ENCODE results near the gene SESN3.

SESN3 gene

GRCh38 chr11:95115597-95115996, 115.4 kb downstream of the SESN3 start:
- no peak for DNase-seq

Data from stimulated activated CD4-positive, alpha-beta T cell treated with anti-CD3 and anti-CD28 coated beads, Interleukin-15, amount 100 ng/mL, for 24 hours (primary cell).